Activated gamma-delta T cell treated with Interleukin-2 at 50 U/mL for 16 hours (primary cell): ENCODE data around the gene TASOR2.
A peak's percentile ranks its signal among the peaks of the same experiment; 100 is the strongest.

Experiments
- DNase-seq: peaks from one replicate; pipeline ENCODE4 v3.0.0-alpha.2; 2020

Gene TASOR2, protein sequence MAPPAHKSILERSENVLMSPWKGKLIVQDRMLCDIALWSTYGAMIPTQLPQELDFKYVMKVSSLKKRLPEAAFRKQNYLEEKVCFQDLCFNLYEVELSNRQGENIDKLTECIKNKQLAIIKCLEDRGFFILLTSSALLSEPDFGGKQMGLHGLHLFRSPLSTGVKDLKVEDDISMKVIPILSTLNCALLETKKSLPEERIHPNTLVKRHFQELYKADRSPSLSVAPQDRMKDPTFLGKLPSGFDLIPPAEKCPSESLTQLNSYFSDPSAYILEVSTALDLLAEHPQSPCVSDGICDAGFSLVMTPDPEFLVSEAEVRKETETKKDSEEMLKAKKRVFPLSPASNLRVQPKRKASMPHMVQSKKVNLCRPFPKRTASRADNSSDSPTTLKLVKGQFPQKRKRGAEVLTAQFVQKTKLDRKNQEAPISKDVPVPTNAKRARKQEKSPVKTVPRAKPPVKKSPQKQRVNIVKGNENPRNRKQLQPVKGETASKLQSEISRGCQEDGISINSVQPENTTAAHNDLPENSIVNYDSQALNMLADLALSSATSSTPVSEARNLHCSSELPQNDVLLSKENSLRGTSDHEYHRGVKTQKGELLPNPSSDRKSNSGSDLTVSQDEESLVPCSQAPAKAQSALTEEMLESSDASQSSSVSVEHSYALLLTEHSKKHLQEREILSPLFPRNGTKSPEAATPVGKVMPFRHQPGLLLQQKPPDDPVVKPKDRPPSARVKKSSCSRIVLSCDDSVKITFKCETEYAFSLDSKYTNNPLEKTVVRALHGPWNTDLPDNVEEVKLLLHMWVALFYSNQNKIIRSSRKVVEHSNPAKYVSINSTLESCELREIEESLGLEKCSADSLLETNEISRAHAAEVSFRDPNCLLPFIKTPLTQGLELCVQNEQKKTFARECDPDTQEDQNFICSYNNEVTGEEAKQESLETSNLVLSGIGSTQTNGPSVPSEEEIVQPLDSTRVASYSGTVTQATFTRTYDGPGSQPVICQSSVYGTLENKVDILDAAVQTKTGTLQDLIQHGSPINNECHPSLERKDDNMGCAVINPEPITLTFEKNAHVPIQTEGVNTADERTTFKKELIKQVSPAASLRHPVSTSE (N-terminal part only)

DNA sequence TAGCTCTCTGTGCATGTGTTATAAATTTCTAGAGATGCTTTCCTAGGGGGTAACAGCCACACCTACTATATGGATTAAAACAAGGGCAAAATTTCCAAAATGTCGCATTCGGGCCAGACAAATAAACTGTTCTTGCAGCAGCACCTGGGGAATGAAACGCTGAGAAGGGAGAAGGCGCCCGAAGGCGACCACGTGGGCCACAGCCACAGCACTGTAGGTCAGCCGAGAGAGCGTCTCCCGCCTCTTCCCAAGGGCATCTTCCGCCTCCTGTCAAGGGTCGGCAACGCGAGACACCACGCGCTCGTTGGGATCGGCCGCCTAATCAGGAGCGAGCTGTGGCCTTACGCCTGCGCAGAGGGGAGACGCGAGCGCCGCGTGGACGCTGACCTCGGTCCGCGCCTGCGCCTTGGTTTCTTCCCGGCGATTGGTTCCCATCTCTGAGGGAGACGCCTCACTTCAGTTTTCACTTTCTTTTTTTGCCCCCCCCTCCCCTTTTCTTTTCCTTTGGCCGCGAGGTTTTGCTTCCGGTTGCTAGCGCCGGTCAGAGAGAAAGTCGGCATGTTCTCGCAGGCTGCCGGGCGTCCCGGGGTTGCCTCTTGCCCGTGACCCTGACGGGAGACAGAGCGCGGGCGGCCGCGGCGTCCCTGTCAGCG lies at the start of gene TASOR2:
Gene TASOR2 (plus strand): TSS at position 521 of the 653 bp plus-strand sequence. CDS start 35,805 bp downstream, outside the sequence.
- DNase-seq: peak; percentile 96

DNA sequence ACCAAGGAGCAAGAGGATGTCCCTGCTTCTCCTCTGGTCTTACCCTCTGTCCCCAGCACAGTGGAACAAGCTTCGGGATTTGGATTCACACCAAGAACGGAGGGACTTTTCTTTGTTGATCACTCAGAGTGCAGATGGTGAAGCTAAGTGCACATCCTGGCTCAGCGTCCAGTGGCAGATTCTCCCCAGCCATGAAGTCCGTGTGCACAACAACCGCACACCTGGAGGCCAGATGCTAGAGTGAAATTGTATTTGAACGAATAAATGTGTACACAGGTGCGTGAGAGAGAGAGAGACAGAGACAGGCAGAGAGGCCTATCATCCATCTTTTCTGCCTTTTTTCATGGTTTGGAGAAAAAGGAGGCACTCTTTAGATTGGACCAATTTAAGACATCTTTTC lies 49.7 kb upstream of the TASOR2 start:
- no peak for DNase-seq

DNA sequence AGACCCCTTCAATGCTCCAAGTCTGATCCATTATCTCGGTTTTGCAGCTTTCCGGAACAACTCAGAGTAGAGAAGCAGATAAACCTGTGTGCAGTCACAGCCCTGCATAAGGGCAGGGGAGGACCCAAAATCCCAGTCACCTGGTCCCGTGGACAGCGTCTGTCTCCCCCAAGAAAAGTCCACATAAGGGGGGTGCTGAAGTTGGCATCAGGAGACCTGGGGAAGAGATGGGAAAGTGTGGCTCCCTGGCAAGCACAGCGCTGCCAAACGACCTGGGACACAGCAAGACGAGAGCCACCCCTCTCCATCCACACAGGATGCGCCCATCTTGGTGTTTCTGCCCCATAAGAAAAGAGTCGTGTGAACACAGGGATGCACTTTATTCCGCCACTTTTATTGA lies 46.1 kb upstream of the TASOR2 start:
- no peak for DNase-seq

DNA sequence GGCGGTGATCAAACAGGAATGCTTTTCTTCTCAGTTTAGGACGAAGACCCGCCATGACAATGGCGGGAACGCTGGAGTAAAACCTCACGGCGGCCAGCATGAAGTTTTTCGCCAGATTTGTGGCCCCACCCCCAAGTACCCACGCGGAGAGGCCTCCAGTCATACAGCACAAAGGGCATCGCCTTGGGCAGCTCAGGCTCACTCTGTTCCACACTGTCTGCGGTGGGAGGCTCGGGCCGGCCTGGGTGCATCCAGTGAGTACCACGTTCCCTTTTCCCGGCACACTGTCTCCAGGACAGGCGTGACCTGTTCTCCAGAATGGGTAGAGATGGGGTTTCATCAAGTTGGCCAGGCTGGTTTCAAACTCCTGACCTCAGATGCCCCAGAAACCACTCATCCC lies 45.6 kb upstream of the TASOR2 start:
- DNase-seq: no peak

DNA sequence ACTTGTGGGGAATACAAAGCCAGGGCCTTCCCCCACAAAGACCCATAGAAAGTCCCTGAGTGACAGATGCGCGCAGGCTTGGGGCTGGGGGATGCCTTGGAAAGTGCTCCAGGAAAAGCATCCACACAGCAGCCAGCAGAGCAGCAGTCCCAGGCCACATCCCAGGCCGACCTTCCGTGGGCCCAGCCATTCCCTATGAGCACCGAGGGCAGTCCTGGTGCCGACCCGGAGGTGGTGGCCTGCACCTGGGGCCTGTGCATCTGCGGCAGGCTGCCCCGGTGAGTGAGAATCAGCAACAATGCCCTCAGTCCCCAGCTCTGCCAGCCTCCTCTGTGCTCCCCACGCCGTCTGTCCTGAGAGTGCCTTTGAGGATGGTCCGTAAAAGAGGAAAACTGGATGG lies 44.6 kb upstream of the TASOR2 start:
- DNase-seq: no peak

DNA sequence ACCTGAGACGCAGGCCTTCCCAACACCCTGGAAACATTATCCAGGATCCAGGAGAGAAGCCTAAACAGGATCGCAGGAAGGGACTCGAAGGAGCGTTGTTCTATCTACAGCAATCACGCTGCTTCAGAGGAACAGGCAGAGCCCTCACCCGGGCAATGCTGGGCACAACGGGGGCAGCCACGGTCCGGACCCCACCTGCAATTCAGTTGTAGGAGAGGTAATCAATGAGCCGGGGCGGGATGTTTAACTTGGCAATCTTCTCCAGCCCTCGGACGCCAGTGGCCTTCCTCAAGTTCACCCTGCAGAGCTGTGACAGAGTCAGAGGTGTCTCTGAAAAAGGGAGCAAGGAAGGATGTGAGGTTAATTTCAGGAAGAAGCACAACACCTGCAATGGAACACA lies 44.1 kb upstream of the TASOR2 start:
- no peak for DNase-seq

DNA sequence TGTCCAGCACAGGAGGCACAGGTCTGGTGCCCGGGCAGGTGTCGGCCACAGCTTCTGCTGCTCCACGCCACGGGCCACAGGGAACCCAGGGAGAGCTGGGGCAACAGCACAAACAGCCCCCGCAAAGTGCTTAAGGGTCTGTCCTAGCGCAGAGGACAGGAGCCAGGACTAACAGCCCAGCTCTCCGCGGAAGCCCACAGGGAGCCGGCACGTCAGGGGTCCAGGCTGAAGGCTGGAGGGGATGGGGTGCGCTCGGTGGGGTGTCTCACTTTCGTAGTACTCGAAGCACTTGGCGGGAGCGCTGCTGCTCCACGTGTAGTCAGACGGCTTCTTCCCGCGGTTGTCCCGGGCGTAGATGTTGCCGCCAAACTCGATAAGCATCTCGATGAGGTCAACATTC lies 43.1 kb upstream of the TASOR2 start:
- DNase-seq: no peak

DNA sequence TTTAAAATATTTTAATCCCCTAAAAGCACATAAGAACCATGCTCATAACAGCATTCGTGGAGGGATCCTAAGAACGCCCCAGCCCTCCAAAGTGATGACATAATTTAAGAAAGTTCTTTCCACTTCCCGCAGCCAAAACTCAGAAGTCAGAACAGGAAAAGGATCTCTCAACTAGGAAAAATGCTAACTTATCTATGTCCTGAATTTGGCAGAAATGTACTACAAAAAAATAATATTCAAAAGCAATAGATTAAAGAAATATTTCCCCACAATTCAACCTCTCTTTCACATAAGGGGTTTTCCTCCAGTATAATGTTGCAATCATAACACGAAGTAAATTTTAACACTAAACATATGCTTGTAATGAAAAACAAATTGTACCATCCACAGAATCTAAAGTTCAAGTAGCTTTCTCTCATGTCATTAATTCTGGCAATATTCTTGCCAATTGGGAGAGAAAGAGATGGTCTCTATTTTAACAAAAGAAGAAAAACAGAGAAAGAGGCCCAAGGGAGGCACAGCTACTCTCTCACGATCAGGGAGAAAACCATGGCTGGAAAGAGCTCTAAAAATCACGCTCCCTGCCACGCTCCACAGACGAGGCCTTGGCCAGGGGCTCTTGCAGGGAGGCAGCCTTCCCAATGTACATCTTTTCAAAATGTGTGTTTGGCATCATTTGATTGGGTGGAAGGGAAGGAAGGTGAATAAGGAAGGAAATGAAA lies 41.1 kb upstream of the TASOR2 start:
- no peak for DNase-seq

DNA sequence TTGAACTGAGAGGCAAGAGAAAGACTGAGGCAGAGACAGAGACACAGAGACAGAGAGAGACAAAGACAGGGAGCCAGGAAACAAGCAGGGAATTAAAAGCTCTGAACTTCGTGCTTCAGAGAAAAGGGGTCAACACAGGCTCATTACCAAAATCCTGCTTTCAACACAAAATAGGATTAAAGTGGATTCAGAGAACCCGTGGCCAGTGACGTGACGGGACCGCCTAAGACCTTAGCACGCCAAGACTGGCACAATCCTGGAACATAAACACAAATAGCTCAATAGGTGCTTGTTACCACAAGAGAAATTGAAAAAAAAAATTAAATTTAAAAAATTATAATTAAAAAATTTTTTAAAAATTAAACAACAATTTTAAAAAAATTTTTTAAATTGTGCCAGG lies 39.7 kb upstream of the TASOR2 start:
- DNase-seq: no peak

DNA sequence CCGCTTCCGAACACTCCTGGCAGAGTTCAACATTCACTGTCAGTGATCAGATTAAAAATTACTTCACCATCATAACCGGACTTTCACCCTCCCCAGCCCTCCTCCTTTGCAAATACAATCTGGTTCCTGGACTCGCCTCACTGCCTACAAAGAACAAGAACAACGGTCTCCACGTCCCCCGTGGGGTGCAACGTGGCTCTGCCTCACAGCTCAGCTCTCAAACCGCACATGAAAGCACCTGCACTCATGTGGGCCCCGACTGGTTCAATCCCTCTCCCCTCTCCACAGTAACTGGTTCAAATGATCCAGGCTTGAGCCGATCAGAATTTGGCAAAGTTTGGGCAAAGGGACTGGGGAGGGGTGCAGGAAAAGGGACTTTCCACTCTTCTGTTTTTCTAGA lies 39.3 kb upstream of the TASOR2 start:
- DNase-seq: no peak

DNA sequence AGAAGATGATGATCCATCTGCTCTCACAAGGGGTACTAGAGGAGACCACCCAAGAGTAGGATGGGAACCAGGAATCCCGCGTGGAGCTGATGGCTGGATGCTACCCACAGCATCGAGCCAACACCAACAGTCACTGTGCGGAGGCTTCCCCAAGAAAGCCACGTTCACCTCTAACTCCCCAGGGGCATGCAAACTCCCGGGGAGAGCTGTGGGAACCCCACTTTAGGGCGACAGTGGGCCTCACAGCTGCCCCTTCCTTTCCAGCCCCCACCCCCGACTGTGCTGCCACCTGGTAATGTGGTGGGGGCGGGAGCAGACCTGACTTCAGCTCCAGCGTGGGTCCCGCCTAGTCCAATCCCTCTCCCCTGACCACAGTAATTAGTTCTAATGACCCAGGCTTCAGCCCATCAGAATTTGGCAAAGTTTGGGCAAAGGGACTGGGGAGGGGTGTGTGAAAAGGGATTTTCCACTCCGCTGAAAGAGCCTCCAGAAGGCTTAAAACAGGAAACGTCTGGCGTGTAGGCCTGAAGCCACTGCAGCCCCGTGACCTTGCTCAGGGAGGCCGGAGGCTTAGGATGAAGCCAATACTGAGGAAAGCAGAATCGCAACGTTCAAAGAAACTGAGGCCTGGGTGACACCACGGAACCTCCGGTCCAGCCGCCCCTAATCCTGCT lies 38.6 kb upstream of the TASOR2 start:
- DNase-seq: no peak

DNA sequence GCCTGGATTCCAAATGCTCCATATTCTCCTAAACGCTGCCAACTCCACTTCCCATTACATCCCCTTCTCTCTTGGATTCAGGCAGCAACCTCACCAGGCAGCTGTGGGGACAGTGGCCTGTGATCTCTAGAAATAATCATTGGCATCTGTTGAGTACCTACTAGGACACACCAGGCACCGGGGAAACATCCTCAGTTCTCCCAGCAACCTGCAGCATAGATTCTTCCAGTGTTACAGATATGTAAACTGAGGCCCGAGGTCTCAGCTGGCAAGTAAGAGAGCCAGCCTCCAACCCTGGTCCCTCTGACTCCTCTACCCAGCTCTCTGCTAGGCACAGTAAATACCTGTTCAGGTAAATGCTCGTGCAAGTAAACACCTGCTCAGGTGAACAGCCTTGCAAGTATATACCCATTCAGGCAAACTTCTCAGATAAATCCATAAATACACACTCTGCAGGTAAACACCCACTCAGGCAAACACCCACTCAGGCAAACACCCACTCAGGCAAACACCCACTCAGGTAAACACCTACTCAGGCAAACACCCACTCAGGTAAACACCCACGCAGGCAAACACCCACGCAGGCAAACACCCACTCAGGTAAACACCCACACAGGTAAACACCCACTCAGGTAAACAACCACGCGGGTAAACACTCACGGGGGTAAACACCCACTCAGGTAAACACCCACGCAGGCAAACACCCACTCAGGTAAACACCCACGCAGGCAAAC lies 37.0 kb upstream of the TASOR2 start:
- DNase-seq: no peak

DNA sequence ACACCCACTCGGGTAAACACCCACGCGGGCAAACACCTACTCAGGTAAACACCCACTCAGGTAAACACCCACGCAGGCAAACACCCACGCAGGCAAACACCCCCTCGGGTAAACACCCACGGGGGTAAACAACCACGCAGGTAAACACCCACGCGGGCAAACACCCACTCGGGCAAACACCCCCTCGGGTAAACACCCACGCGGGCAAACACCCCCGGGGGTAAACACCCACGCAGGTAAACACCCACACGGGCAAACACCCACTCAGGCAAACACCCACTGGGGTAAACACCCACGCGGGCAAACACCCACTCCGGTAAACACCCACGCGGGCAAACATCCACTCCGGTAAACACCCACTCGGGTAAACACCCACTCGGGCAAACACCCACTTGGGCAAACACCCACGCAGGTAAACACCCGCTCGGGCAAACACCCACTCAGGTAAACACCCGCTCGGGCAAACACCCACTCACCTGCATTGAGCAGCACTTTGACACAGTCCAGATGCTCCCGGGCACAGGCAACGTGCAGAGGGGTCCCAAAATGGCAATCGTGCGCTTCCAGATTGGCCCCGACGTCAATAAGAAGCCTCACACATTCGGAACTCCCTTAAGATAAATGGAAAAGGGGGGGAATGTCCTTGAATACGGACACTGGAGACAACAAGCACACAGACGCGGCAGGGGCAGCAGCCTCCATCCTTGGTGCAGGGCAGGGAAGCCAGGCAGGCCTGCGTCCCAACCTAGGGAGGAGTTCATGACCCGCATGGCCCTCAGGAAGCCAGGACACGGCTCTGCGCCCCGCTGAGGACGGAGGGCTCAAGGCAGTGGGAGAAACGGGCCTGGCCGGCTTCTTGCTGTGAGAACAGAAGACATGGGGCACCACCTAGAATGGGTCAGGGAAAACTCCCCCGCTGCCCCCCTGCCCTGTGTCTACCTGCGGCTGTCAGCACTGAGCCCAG lies 35.9 kb upstream of the TASOR2 start:
- no peak for DNase-seq

DNA sequence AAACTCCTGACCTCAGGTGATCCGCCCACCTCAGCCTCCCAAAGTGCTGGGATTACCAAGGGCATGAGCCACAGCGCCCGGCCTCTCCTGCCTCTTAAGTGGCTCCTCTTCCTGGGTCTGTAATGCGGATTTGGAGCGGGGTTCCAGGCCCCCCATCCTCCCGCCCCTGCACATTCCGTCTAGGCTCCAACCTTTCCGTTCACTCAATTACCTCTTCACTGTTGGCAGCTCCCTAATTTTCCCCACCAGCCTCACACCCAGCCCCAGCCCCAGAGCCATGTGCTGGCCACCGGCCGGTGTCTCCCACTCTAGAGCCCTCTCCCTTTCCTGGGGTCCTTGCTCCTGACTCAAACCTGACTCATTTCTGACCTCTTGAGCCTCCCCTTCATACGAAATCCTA lies 34.9 kb upstream of the TASOR2 start:
- DNase-seq: no peak

DNA sequence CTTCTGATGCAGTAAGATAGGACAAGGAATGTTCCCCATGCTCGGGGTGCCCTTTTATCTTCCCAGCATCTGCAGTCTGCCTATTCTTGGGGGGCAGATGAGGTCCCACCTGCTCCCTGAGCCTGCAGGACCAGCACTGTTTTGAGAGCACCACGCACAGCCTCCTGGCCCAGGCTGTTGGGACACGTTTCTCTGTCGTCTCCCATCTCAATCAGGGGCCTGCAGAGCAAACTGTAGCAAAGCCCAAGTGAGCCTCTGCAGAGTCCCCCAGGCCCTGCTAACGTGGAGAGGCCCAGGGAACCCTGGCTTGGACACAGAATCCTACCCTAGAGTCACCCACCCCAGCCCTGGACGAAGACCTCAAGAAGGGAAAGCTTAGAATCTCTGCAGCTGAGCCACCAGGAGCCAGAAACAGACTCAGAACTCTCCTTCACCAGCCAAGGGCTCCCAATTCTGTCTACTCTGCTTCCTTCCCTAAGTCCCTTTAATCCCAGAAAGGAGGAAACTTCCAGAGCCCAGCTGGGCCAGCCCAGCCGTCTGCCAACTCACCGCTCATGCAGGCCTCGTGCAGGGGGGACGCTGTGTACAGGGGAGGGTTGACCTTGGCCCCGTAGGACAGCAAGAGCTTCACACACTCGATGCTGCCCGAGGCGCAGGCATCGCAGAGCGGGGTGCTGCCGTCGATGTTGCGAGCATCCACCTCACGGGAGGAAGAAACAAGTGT lies 33.8 kb upstream of the TASOR2 start:
- DNase-seq: no peak

DNA sequence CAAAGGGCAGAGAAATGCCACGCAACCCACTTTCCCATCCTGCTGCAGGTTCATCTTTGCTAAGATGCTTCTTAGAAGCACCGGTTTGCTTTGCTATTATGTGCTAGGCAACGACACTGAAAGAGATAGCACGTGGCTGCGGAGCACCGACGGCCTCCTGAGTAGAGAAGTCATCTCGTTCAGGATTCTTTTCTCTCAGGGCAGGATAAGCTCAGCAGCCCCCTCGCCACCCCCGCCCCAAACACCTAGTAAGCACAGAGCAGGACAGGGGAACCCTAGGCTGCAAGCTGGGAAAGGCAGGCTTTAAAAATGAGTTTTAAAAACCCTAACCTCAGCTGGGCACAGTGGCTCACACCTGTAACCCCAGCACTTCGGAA lies 33.3 kb upstream of the TASOR2 start:
- no peak for DNase-seq

DNA sequence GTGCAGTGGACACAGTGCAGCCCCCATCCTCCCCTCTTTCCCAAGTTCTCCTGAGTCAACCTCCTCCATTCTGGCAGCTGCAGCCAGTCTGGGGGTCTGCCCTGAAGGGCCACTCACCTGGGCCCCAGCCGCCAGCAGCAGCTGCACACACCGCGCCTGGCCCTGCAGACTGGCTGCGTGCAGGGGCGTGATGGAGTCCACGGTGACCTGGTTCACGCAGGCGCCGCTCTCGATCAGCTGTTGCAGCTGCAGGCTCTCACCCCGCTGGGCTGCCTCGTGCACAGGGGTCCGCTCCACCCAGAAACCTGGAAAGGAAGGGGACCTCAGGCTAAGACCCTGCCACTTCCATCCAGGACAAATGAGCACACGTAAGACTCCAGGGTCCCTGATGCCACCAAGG lies 31.9 kb upstream of the TASOR2 start:
- no peak for DNase-seq

DNA sequence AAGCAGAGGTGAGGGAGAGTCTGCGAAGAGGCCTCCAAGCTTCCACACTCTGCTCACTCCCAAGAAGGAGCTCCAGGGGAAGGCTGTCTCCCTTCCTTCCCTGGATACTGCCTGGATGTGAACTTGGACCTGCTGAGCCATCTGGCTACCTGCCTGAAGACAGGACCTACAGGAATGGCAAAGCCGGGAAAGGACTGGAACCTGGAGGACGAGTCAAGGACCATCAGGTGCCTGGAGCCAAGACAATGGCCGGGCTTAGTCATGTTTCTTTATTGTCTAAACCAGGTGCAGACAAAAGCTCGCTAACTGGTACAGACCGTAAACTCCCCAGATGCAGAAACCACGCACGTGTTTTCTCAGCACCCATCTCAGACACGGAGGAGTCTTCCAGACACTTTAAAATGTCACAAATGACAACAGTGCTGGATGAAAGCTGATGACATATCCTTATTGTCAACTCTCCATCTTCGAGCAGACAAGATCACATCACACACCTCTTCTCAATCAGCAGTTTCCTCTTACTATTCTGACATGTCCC lies 30.4 kb upstream of the TASOR2 start:
- no peak for DNase-seq

DNA sequence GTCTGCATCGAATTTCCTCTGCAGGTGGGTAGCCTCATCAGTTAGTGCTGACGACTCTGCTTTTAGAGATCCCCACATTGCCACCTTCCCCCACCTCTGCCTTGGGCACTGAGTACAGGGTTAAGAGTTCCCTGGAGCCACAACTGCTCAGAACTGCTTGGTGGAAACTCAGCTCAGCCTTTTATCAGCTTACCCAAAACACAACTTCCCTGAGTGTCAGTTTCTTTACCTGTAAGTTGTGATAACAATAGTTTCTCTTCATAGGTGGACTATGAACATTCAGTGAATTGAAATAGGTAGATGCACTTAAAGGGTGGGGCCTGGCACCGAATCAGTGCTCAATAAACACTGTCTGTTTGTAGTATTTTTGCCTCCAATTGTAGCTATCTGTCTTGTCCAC lies 29.5 kb upstream of the TASOR2 start:
- DNase-seq: no peak
